HepG2 (cell line): Measurements from ENCODE around the gene DENND5A. TPM values are rescaled to one million over a fixed set of nuclear protein-coding genes. Genes with fewer than 3 reads are reported as not detected.

Experiments
- ATAC-seq: fragments of 200-7000 bp; cut with Tn5 transposase; 3 replicates; pipeline ENCODE4 v1.9.1; 2020; ENCODE audit warnings: mild to moderate bottlenecking, moderate library complexity
- BruUV-seq: library from RNA; stranded (reverse); fragments of 400-500 nt; replicated peaks from 2 replicates; lab custom pipeline; 2021; lab: Mats Ljungman, UMichigan
- CTCF ChIA-PET: fragments of 300-600 bp; formaldehyde crosslinking; extraction: SDS; loops from one replicate; lab custom pipeline; 2021; ENCODE audit warnings: low total read pairs, inconsistent platforms, low intra/inter-chr PET ratio; lab: Yijun Ruan, JAX
- POLR2A ChIA-PET: fragments of 350-600 bp; sonication (Branson Sonifier 250); formaldehyde crosslinking; loops from one replicate; lab custom pipeline; 2020; ENCODE audit warnings: antibody characterized with exemption, inconsistent platforms; lab: Yijun Ruan, JAX
- DNase-seq: peaks from one replicate; pipeline ENCODE4 v3.0.0-alpha.2; 2015; ENCODE audit warnings: low spot score
- FAIRE-seq: peaks from 3 replicates; lab custom pipeline; 2011; peaks lifted over from hg19 to GRCh38; lab: Jason Lieb, UNC
- H2AFZ ChIP-seq: one replicate; pipeline ENCODE4 v1.6.1; 2011; ENCODE audit warnings: low read length, inconsistent platforms
- H3K27ac ChIP-seq: fragments of 300-600 bp; 3 replicates; pipeline ENCODE4 v1.8.0; 2011; ENCODE audit warnings: mixed run types, mild to moderate bottlenecking, mixed read lengths, low read length, inconsistent platforms; ENCODE audit not compliant: insufficient read depth; ENCODE audit errors: extremely low read length
- H3K27me3 ChIP-seq, 2 experiments: fragments of 200-600 bp in 1 of 2; 2 replicates in 1 of 2; 3 replicates in 1 of 2; pipeline versions ENCODE4 v1.6.0 to v1.8.0; 2011; ENCODE audit warnings: low read length in 2 of 2, mild to moderate bottlenecking in 2 of 2, moderate library complexity in 2 of 2, inconsistent platforms in 1 of 2; ENCODE audit not compliant: insufficient read depth in 2 of 2, control insufficient read depth in 1 of 2
- H3K36me3 ChIP-seq, 2 experiments: fragments of 200-600 bp in 1 of 2; replicated peaks in 1 of 2; 2 replicates in 1 of 2; 3 replicates in 1 of 2; pipeline versions ENCODE4 v1.5.1 to v1.8.0; 2011; ENCODE audit warnings: low read length in 2 of 2, inconsistent platforms in 1 of 2; ENCODE audit not compliant: insufficient read depth in 2 of 2, control insufficient read depth in 1 of 2
- H3K4me1 ChIP-seq: 2 replicates; pipeline ENCODE4 v1.5.1; 2012; ENCODE audit warnings: low read length, inconsistent platforms; ENCODE audit not compliant: insufficient read depth
- H3K4me2 ChIP-seq: 2 replicates; pipeline ENCODE4 v1.6.0; 2011; ENCODE audit warnings: low read depth, low read length, inconsistent platforms
- H3K4me3 ChIP-seq, 3 experiments: fragments of 200-600 bp in 1 of 3; sonication (generic), shearing (Covaris generic) in 1 of 3; replicated peaks in 1 of 3; 2 replicates each; pipeline ENCODE4 v1.5.1; 2011 to 2016; ENCODE audit warnings: low read length in 3 of 3, inconsistent platforms in 2 of 3, low read depth in 2 of 3, mild to moderate bottlenecking in 2 of 3, control low read depth in 1 of 3, mixed read lengths in 1 of 3; ENCODE audit not compliant: insufficient read depth in 1 of 3
- H3K79me2 ChIP-seq: one replicate; pipeline ENCODE4 v1.6.1; 2011; ENCODE audit warnings: low read length, inconsistent platforms; ENCODE audit not compliant: insufficient read depth
- H3K9ac ChIP-seq: 2 replicates; pipeline ENCODE4 v1.6.0; 2011; ENCODE audit warnings: mild to moderate bottlenecking, low read depth, low read length, inconsistent platforms; ENCODE audit not compliant: insufficient read depth
- H3K9me3 ChIP-seq: 2 replicates; pipeline ENCODE4 v1.5.1; 2012; ENCODE audit warnings: mild to moderate bottlenecking, low read length
- H4K20me1 ChIP-seq: 2 replicates; pipeline ENCODE4 v1.6.0; 2011; ENCODE audit warnings: inconsistent platforms, mild to moderate bottlenecking, low read length, moderate library complexity; ENCODE audit not compliant: insufficient read depth
- CBX2 ChIP-seq, 2 experiments: fragments of 200-600 bp in 1 of 2; sonication (generic); formaldehyde crosslinking in 1 of 2; IDR thresholded peaks; 2 replicates each; pipeline versions ENCODE4 v1.7.0 to v1.8.1; 2018 to 2022; ENCODE audit warnings: low read depth in 2 of 2, low read length in 1 of 2, mild to moderate bottlenecking in 1 of 2, missing genetic modification reagents in 1 of 2
- FOXM1 ChIP-seq: sonication (generic); formaldehyde crosslinking; IDR thresholded peaks from 2 replicates; pipeline ENCODE4 v1.5.0; 2020; ENCODE audit warnings: missing genetic modification reagents
- ISX ChIP-seq: sonication (generic); formaldehyde crosslinking; conservative IDR thresholded peaks from 2 replicates; pipeline ENCODE4 v1.5.0; 2020; ENCODE audit warnings: missing genetic modification reagents
- MED8 ChIP-seq: sonication (generic); formaldehyde crosslinking; IDR thresholded peaks from 2 replicates; pipeline ENCODE4 v1.8.1; 2023; ENCODE audit warnings: mild to moderate bottlenecking, missing genetic modification reagents; ENCODE audit not compliant: insufficient replicate concordance
- PHF8 ChIP-seq: sonication (generic); formaldehyde crosslinking; IDR thresholded peaks from 2 replicates; pipeline ENCODE4 v1.5.0; 2020; ENCODE audit warnings: missing genetic modification reagents
- RERE ChIP-seq: IDR thresholded peaks from 2 replicates; pipeline ENCODE4 v1.6.1; 2016; ENCODE audit warnings: low read depth, missing genetic modification reagents, missing compliant biosample characterization
- SMC3 ChIP-seq: IDR thresholded peaks from 2 replicates; pipeline ENCODE4 v1.6.1; 2011; ENCODE audit warnings: low read length, improper control_type of control experiment
- SNAI1 ChIP-seq: sonication (generic); formaldehyde crosslinking; IDR thresholded peaks from 2 replicates; pipeline ENCODE4 v1.5.0; 2020; ENCODE audit warnings: mild to moderate bottlenecking, missing genetic modification reagents, borderline replicate concordance
- ZNF121 ChIP-seq: sonication (generic); formaldehyde crosslinking; IDR thresholded peaks from 2 replicates; pipeline ENCODE4 v1.5.0; 2020; ENCODE audit warnings: mild to moderate bottlenecking, missing genetic modification reagents
- ZNF557 ChIP-seq: sonication (generic); formaldehyde crosslinking; IDR thresholded peaks from 2 replicates; pipeline ENCODE4 v1.4.0; 2020; ENCODE audit warnings: missing genetic modification reagents
- WGBS: methylation state at CpG from one replicate; pipeline ENCODE4 v1.1.6; 2017; ENCODE audit warnings: low lambda C conversion rate; 5-methylcytosine and 5-hydroxymethylcytosine counted together
- in situ Hi-C: cut with HindIII; loops from 2 replicates; pipeline ENCODE4 v1.10.0; 2017; ENCODE audit warnings: low pct_unique_long_range_greater_than_20kb; ENCODE audit not compliant: extremely low pct_ligation_motif_present
- intact Hi-C: fragments of 100-400 bp; cut with micrococcal nuclease; formaldehyde crosslinking; loops from one replicate; pipeline ENCODE4 v1.10.0; 2022; ENCODE audit not compliant: unreplicated experiment
- polyA plus RNA-seq, 8 experiments: library from polyadenylated mRNA; depleted of rRNA in 3 of 8; stranded (reverse) in 7 of 8; unstranded in 1 of 8; fragments of >200 nt; fragmentation: Illumina TruSeq in 4 of 8; extraction: Trizol in 4 of 8; gene quantifications; 2 replicates each; pipeline versions ENCODE4 v1.2.1 to v1.2.3, GENCODE V29; 2011 to 2016; ENCODE audit warnings: low read depth in 4 of 8, missing spikeins in 1 of 8, mixed read lengths in 1 of 8; ENCODE audit not compliant: insufficient read depth in 1 of 8
- total RNA-seq, 5 experiments: library from RNA; depleted of rRNA; stranded (reverse); fragments of >200 nt; fragmentation: Illumina TruSeq; extraction: Trizol; gene quantifications; 2 replicates each; pipeline ENCODE4 v1.2.3, GENCODE V29; 2016; ENCODE audit warnings: low read depth in 1 of 5
- TF ChIP-seq, protein P1 (sequence below): sonication (generic); formaldehyde crosslinking; IDR thresholded peaks from 2 replicates; pipeline ENCODE4 v1.4.0; 2020; ENCODE audit warnings: mild to moderate bottlenecking, missing genetic modification reagents

DENND5A gene
- total and polyA plus RNA-seq, 2 of the 13 experiments (the other 11 are each of a cell fraction or from before 2014, with no cell fraction given), result 63.3 to 145 TPM

DNA sequence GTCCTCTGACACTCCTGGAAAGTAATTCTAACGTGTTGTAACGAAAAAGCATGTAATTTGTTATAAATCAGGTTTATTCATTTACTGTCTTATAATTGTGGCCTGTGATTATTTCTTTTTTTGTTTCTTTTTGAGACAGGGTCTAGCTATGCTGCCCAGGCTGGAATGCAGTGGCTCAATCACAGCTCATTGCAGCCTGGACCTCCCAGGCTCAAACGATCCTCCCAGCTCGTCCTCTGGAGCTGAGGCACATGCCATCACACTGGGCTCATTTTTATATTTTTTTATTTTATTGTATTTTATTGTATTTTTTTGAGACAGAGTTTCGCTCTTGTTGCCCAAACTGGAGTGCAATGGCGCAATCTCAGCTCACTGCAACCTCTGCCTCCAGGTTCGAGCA lies 15.9 kb downstream of the DENND5A start:
- DNase-seq, result no peak
- Histone ChIP-seq H3K4me3 (no peak overlapping the region), H3K27me3 (no peaks in the 10 kb centered on the region), H3K9me3 (no peaks in the 10 kb centered on the region), H3K4me1 (peaks cover 11% of the 10 kb centered on the region), H2AFZ (no peak overlapping the region), H3K4me2 (no peak overlapping the region), H3K9ac (no peak overlapping the region), H4K20me1 (peaks cover 21% of the 10 kb centered on the region; the same call in 1 of the 2 replicates), H3K36me3 (peaks cover 0 to 3% of the 10 kb centered on the region in 2 experiments; a peak in 1 of 5 replicates), H3K27ac (no peak overlapping the region), H3K79me2 (peaks cover 73% of the 10 kb centered on the region)
- no TSS peak for BruUV-seq
- in situ Hi-C loops, result no loop called here
- POLR2A ChIA-PET, result no interaction called here
- CTCF ChIA-PET, result no interaction called here
- WGBS, result 96% methylated on average over 7 of the region's 7 CpGs
- intact Hi-C loops, result no loop called here
- TF ChIP-seq RERE (CRISPR knock-in tag), result no peak
- TF ChIP-seq ZNF121, result peak; percentile 78
- no peak for ATAC-seq
- FAIRE-seq, result no peak

DNA sequence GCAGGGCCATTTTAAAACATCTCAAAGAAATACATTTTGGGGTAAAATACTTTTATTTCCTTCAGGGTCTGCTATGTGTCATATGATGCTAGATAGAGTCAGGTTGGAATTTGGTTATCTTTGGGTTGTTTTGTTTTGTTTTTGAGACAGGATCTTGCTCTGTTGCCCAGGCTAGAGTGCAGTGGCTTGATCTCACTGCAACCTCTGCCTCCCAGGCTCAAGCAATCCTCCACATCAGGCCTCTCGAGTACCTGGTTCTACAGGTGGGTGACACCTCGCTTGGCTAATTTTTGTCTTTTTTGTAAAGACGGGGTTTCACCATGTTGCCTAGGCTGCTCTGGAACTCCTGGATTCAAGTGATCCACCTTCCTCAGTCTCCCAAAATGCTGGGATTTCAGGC lies 17.3 kb downstream of the DENND5A start:
- Histone ChIP-seq H3K4me3 (no peak overlapping the region), H3K36me3 (no peaks in the 10 kb centered on the region; a peak in 1 of 5 replicates), H3K9ac (no peak overlapping the region), H3K9me3 (no peaks in the 10 kb centered on the region), H3K4me2 (no peak overlapping the region), H3K4me1 (peaks cover 11% of the 10 kb centered on the region), H2AFZ (no peak overlapping the region), H3K27me3 (no peaks in the 10 kb centered on the region), H3K27ac (no peak overlapping the region), H3K79me2 (peaks cover 71% of the 10 kb centered on the region), H4K20me1 (peaks cover 24% of the 10 kb centered on the region; the same call in 1 of the 2 replicates)
- DNase-seq (no peak), ATAC-seq (no peak), FAIRE-seq (no peak)
- intact Hi-C loops, result no loop called here
- ChIA-PET CTCF (no interaction called here), POLR2A (no interaction called here)
- no TSS peak for BruUV-seq
- in situ Hi-C loops, result no loop called here
- WGBS, result 95% methylated on average over 3 of the region's 3 CpGs
- no peak for TF ChIP-seq SMC3
- TF ChIP-seq ISX (CRISPR knock-in tag), result no peak
- TF ChIP-seq MED8 (CRISPR knock-in tag), result no peak
- TF ChIP-seq ZNF557 (CRISPR knock-in tag), result no peak
- TF ChIP-seq FOXM1 (CRISPR knock-in tag), result no peak
- TF ChIP-seq PHF8 (CRISPR knock-in tag), result no peak
- no peak for TF ChIP-seq SNAI1 (CRISPR knock-in tag)
- TF ChIP-seq CBX2 (IDR thresholded peaks at IDR 0.05; ENCODE audit: low read depth, low read length), result no peak
- TF ChIP-seq CBX2 (CRISPR knock-in tag; IDR thresholded peaks at IDR 0.05; ENCODE audit: low read depth), result no peak
- TF ChIP-seq, protein P1, sequence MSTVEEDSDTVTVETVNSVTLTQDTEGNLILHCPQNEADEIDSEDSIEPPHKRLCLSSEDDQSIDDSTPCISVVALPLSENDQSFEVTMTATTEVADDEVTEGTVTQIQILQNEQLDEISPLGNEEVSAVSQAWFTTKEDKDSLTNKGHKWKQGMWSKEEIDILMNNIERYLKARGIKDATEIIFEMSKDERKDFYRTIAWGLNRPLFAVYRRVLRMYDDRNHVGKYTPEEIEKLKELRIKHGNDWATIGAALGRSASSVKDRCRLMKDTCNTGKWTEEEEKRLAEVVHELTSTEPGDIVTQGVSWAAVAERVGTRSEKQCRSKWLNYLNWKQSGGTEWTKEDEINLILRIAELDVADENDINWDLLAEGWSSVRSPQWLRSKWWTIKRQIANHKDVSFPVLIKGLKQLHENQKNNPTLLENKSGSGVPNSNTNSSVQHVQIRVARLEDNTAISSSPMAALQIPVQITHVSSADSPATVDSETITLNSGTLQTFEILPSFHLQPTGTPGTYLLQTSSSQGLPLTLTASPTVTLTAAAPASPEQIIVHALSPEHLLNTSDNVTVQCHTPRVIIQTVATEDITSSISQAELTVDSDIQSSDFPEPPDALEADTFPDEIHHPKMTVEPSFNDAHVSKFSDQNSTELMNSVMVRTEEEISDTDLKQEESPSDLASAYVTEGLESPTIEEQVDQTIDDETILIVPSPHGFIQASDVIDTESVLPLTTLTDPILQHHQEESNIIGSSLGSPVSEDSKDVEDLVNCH, result no peak
